ENCODE results near the gene GPR25.

DNA sequence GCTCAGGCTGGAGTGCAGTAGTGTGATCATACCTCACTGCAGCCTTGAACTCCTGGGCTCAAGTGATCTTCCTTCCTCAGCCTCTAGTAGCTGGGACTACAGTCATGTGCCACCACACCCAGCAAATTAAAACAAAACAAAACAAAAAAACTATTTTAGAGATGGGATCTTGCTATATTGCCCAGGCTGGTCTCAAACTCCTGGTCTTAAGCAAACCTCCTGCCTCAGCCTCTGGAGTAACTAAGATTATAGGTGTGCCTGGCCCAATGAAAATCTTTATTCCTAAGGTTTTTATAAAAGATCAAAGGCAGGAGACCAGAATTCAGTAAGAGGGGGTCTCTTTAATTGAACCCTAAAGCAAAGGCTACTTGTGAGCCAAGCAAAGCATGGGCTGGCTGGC lies 32.0 kb downstream of the GPR25 start:
- TF ChIP-seq, protein P1, sequence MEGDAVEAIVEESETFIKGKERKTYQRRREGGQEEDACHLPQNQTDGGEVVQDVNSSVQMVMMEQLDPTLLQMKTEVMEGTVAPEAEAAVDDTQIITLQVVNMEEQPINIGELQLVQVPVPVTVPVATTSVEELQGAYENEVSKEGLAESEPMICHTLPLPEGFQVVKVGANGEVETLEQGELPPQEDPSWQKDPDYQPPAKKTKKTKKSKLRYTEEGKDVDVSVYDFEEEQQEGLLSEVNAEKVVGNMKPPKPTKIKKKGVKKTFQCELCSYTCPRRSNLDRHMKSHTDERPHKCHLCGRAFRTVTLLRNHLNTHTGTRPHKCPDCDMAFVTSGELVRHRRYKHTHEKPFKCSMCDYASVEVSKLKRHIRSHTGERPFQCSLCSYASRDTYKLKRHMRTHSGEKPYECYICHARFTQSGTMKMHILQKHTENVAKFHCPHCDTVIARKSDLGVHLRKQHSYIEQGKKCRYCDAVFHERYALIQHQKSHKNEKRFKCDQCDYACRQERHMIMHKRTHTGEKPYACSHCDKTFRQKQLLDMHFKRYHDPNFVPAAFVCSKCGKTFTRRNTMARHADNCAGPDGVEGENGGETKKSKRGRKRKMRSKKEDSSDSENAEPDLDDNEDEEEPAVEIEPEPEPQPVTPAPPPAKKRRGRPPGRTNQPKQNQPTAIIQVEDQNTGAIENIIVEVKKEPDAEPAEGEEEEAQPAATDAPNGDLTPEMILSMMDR (IDR thresholded peaks at IDR 0.05): no peak
- TF ChIP-seq POLR2A (IDR thresholded peaks at IDR 0.05): no peak
